T-helper 2 cell (primary cell): ENCODE measurements around the gene SRD5A3.

Source experiments
- DNase-seq, 5 experiments: peaks; one replicate each; pipeline versions ENCODE4 v3.0.0 to v3.0.0-alpha.2; 2012 to 2022

The SRD5A3 gene

GRCh38 chr4:55378617-55379467 lies 32.8 kb downstream of the SRD5A3 start:
- no peak for DNase-seq

DNA sequence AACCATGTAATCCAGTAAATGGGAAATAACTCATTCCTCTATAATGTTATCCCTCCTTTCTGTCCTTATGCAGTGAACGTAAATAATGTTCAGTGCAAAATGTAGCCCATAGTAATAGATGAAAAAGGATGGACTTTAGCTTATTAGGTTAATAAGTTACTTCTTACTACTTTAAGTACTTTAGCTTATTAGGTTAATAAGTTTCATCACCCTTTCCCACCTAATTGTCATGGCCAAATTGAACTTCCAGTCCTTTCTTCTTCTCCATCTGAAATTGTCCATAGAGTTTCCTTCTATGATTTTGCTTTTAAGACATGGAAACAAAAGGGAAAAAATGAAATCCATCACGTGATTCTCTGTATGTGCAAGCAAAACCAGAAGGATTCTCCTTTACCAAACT lies 34.5 kb downstream of the SRD5A3 start:
- DNase-seq: no peak

DNA sequence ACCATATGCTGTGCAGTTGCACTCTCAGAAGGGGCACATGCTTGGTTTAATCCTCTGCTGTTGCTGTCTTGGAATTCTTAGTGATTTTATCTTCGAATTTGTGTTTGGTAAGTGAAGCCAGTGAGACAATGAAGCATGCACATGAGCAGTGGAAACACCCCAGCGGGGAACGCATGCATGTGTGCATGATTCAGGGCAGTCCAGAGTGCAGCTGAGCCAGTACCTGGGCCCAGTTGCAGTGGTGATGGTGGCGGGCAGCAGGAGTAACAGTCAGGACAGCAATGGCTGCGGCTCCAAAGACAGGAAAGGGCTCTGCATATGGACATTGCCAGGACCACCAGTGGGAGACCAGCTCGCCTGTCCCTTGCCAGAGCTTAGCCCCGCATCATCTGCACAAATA lies 35.5 kb downstream of the SRD5A3 start:
- DNase-seq: no peak

GRCh38 chr4:55382488-55383003 lies 36.5 kb downstream of the SRD5A3 start:
- no peak for DNase-seq

DNA sequence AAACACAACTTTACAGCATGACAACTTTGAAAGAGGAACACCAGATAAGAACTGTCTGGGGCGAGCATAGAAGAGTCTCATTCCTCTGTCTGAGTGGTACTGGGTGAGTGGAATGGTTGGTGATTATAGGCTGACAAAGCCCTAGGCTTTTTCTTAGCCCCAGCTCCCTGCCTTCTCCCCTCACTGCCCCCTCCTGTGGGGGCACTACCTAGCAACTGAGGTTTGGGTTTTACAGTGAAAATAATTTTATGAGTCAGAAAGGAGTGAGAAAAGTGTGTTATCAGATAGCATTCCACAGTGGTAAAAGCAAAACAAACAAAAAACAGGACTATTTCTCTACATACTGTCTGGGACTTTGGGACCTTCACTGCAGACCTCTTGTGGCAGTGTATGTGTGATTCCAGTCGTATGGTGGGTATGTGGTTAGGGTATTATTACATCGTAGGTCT lies 39.2 kb downstream of the SRD5A3 start:
- peak in 1 of 5 experiments; percentile 61 for DNase-seq

- peak in 1 of 5 experiments; percentile 59 for DNase-seq
These were observed 40.0 kb downstream of the SRD5A3 start for GRCh38 chr4:55386073-55386472.

DNA sequence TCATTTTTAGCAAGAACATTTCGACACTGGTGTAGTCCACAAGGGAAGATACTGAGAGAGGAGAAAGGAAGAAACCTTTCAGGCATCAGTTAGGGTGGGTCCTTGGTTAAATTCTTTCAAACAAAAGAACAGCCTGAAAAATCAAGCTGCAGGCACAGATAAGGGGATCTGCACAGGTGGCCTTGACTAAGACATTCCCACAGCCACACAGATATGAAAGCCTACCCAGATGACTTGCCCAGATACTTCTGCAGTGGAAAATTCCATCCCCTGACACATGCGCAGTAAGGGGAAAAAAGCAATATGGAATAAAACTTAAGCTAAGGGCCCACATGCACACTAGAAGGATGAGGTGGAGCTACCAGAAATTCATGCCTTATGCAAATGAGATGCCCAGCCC lies 40.8 kb downstream of the SRD5A3 start:
- DNase-seq: no peak

DNA sequence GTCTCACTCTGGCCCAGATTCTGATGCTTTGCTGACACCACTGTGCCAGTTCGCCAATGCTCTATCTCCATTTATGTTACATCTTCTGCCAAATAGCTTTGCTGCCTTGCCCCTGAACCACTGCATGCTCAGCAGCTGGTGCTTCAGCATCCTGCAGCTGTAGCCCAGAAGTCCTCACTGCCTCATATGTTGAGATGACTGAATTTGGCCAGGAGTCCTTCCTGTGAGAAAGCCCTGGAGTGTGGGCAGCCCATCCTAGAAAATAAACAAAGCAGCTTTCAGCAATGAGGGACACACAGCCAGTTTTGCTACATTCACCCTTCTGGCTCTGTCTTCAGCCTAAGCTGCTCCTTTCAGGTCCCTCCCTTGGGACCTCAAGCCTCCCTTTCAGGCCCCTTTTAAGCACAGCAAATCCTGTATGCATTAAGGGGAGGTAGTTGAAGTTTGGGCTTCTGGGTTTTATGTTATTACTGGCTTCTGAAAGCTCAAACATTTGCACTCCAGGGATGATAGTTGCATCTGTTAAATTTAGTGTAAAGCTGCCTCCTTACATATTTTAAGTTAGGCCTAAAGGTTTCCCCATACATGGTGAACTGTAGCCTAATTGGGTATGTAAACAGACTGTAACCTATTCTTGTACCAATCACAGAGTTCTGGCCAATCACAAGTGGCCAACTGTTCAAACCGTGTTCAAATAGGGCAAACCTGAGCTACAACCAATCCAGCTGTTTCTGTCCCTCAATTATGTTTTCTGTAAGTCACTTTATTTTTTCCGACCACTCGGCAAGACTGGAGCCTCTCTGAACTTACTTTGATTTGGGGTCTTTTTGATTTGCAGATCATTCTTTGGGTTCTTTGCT lies 47.6 kb downstream of the SRD5A3 start:
- DNase-seq: no peak

GRCh38 chr4:55395218-55395528 lies 49.1 kb downstream of the SRD5A3 start:
- no peak for DNase-seq

DNA sequence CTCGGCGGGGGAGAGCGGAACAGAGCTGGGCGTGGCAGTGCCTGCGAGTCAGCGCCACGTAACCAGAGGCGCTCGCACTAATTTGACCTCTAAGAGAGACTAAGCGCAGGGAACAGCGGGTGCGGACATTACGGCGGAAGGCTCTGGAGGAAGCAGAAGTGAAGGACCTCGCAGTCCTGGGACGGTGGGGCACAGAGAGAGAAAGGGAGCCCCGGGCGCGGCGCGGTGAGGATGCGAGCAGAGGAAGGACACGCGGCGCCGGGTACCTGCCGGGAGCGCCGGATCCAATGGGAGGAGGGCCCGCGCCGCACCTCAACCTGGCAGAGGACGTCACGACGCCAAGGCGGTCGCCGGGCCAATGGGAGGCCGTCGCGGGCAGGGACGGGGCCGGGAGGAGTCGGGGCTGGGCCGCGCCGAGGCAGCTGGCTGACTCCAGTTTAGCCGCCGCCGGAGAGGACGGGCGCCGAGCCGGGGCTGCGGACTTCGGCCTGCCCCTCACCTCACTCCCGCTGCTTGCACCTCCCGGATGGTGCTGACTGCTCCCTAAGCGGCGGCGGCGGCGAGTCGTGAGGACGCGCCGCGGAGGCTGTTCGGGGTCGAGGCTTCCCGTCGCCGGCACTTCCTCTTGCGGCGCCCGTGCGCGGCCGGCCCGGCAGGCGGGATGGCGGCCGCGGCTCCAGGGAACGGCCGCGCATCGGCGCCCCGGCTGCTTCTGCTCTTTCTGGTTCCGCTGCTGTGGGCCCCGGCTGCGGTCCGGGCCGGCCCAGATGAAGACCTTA lies 49.7 kb downstream of the SRD5A3 start, which contains the start of gene TMEM165:
TMEM165 (plus strand) TSS at position 429 of the 779 bp plus-strand sequence; CDS start at position 662, 233 bp downstream.
- DNase-seq: peak; percentile 78 to 96 (median 86)

DNA sequence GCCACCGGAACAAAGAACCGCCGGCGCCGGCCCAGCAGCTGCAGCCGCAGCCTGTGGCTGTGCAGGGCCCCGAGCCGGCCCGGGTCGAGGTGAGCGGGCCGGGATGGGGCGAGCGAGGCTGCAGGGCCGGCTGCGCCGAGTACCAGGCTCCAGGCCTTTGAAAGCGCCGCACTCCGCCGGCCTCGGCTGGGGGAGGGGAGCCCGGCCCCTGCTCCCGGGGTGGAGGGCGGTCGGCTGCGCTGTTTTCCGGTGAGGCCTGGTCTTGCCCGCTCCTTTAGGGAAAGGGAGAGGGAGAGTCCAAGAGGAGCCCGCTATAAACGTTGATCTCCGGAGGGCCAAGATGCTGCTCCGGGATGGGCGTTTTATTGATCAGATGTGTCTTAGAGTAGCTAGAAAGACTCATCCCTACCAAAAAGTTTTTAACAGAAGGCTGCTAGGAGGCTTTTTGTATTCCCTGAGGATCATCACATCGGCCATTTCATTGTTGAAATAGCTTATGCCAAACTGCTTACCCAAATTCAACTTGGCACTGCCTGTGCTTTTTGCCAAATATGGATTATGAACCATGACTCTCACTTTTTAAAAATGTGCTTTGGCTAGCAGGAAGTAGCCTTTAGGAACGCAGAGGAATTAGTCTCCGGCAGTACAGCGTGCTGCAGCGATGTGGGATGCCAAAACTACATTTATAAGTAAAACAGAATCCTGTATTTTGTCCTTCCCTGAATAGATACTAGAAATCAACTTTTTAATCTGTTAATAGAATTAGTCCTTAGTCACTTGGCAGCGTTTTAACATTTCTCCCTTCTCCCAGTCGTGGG lies 50.5 kb downstream of the SRD5A3 start:
- DNase-seq: peak in 3 of 5 experiments; percentile 7 to 42 (median 9)

GRCh38 chr4:55397126-55397436 lies 51.0 kb downstream of the SRD5A3 start:
- no peak for DNase-seq

- DNase-seq: peak in 1 of 5 experiments; percentile 23
These were observed 51.7 kb downstream of the SRD5A3 start for GRCh38 chr4:55397520-55398321.

GRCh38 chr4:55398461-55398860 lies 52.4 kb downstream of the SRD5A3 start:
- DNase-seq: no peak

- DNase-seq: no peak
These were observed 52.9 kb downstream of the SRD5A3 start for GRCh38 chr4:55398966-55399365.

DNA sequence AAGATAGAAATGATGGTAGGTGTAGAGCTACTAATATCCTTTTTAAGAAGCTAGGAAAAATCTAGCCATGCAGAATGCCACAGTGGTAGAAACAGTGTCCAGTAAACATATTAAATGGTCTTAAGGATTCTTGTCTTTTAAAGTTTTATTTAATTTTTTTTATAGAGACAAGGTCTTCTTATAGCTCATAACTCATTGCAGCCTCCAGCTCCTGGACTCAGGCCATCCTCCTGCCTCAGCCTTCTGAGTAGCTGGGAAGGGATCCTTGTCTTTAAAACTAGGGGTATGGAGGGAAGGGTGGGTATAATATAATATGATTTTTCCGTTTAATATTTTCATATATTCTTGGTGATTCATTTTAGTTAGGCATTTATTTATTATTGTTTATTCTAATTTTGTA lies 53.5 kb downstream of the SRD5A3 start:
- no peak for DNase-seq

- DNase-seq: no peak
These were observed 59.0 kb downstream of the SRD5A3 start for GRCh38 chr4:55405073-55405472.

DNA sequence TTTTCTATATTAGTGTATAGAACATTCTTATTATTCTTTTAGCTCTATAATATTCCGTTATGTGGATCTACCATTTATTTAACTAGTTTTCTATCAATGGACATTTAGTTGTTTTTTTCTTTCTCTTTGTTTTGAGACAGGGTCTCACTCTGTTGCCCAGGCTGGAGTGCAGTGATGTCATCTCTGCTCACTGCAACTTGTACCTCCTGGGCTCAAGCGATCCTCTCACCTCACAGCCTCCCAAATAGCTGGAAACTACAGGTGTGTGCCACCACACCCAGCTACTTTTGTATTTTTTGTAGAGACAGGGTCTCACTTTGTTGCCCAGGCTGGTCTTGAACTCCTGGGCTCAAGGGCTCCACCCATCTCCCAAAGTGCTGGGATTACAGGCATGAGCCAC lies 60.5 kb downstream of the SRD5A3 start:
- no peak for DNase-seq

GRCh38 chr4:55407119-55407518 lies 61.1 kb downstream of the SRD5A3 start:
- no peak for DNase-seq

GRCh38 chr4:55407764-55408163 lies 61.7 kb downstream of the SRD5A3 start:
- DNase-seq: no peak
